OCI-LY1 (cell line): ENCODE measurements around the gene TMOD4.

ENCODE experiments used
- EZH2 ChIP-seq: fragments of 200-600 bp; sonication (generic), shearing (Covaris generic); IDR thresholded peaks from 2 replicates; pipeline ENCODE4 v1.8.0; 2017; ENCODE audit warnings: borderline replicate concordance, mixed run types, mild to moderate bottlenecking, antibody characterized with exemption, low read length, moderate library complexity, mixed read lengths
- TF ChIP-seq, protein P1 (sequence below): fragments of 200-600 bp; sonication (generic), shearing (Covaris generic); IDR thresholded peaks from 2 replicates; pipeline ENCODE4 v1.5.1; 2017; ENCODE audit warnings: mild to moderate bottlenecking, antibody characterized with exemption, low read length, moderate library complexity, mixed read lengths

DNA sequence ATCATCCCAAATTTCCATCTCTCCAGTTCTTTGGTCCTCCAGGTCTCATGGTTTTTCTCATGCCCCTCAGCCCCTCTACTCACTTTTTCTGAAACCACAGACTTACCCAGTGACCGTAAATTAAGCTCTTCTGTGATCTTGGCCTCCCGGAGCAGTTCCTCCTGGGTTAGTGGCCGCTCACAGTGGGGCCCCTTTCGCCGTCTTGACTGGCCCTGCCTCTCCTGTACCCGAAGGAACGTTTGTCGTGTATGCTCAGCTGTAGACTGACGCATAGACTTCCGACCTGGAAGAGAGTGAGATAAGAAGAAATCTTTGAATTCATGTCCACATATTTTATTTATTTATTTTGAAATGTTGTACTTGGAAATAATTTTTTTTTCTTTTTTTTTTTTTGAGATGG, 8.4 kb upstream of the TMOD4 start:
- TF ChIP-seq, protein P1, sequence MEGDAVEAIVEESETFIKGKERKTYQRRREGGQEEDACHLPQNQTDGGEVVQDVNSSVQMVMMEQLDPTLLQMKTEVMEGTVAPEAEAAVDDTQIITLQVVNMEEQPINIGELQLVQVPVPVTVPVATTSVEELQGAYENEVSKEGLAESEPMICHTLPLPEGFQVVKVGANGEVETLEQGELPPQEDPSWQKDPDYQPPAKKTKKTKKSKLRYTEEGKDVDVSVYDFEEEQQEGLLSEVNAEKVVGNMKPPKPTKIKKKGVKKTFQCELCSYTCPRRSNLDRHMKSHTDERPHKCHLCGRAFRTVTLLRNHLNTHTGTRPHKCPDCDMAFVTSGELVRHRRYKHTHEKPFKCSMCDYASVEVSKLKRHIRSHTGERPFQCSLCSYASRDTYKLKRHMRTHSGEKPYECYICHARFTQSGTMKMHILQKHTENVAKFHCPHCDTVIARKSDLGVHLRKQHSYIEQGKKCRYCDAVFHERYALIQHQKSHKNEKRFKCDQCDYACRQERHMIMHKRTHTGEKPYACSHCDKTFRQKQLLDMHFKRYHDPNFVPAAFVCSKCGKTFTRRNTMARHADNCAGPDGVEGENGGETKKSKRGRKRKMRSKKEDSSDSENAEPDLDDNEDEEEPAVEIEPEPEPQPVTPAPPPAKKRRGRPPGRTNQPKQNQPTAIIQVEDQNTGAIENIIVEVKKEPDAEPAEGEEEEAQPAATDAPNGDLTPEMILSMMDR: no peak
- no peak for TF ChIP-seq EZH2
